B cell (primary cell): ENCODE data around the gene ETS1.

Source experiments
- EZH2 ChIP-seq: IDR thresholded peaks from 2 replicates; pipeline ENCODE4 v1.6.1; 2012; ENCODE audit warnings: borderline replicate concordance, low read depth, mild to moderate bottlenecking, moderate library complexity, low read length; ENCODE audit not compliant: insufficient read depth, poor library complexity, severe bottlenecking
- TF ChIP-seq, protein P1 (sequence below): fragments of 200-600 bp; IDR thresholded peaks from one replicate; pipeline ENCODE4 v1.8.0; 2022; ENCODE audit warnings: antibody characterized with exemption, mild to moderate bottlenecking

GRCh38 chr11:128476049-128476448, 111.3 kb downstream of the ETS1 start:
- TF ChIP-seq, protein P1, sequence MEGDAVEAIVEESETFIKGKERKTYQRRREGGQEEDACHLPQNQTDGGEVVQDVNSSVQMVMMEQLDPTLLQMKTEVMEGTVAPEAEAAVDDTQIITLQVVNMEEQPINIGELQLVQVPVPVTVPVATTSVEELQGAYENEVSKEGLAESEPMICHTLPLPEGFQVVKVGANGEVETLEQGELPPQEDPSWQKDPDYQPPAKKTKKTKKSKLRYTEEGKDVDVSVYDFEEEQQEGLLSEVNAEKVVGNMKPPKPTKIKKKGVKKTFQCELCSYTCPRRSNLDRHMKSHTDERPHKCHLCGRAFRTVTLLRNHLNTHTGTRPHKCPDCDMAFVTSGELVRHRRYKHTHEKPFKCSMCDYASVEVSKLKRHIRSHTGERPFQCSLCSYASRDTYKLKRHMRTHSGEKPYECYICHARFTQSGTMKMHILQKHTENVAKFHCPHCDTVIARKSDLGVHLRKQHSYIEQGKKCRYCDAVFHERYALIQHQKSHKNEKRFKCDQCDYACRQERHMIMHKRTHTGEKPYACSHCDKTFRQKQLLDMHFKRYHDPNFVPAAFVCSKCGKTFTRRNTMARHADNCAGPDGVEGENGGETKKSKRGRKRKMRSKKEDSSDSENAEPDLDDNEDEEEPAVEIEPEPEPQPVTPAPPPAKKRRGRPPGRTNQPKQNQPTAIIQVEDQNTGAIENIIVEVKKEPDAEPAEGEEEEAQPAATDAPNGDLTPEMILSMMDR = no peak
- no peak for TF ChIP-seq EZH2
